HL-60 (cell line): ENCODE data around the gene SCAMP5.

Experiments used
- DNase-seq, 2 experiments: peaks; one replicate each; pipeline ENCODE4 v3.0.0-alpha.2; 2010 to 2020; ENCODE audit warnings: low read depth in 1 of 2, low spot score in 1 of 2
- H3K27ac ChIP-seq: fragments of 250-450 bp; sonication (Bioruptor Pico); replicated peaks from 2 replicates; pipeline ENCODE4 v1.5.1; 2020; ENCODE audit warnings: mild to moderate bottlenecking, moderate library complexity
- H3K27me3 ChIP-seq: fragments of 250-450 bp; sonication (Bioruptor Pico); 2 replicates; pipeline ENCODE4 v1.5.1; 2021; ENCODE audit warnings: mild to moderate bottlenecking, moderate library complexity; ENCODE audit not compliant: insufficient read depth, poor library complexity, severe bottlenecking
- H3K4me3 ChIP-seq: replicated peaks from 2 replicates; pipeline ENCODE4 v1.5.1; 2011; ENCODE audit warnings: mild to moderate bottlenecking, control low read depth, low read length; ENCODE audit not compliant: insufficient read depth
- GABPA ChIP-seq: IDR thresholded peaks from 2 replicates; pipeline ENCODE4 v1.6.1; 2012; ENCODE audit warnings: low read depth
- POLR2AphosphoS5 ChIP-seq: IDR thresholded peaks from 2 replicates; pipeline ENCODE4 v1.6.1; 2012; ENCODE audit warnings: low read depth
- SPI1 ChIP-seq: IDR thresholded peaks from 2 replicates; pipeline ENCODE4 v1.6.1; 2012; ENCODE audit warnings: low read depth, mild to moderate bottlenecking, borderline replicate concordance
- TF ChIP-seq, protein P1 (sequence below): IDR thresholded peaks from one replicate; pipeline ENCODE4 v1.5.1; 2011; ENCODE audit warnings: low read length, control low read depth, inconsistent platforms; ENCODE audit not compliant: insufficient read depth
- TF ChIP-seq, protein P2 (sequence below): IDR thresholded peaks from 2 replicates; pipeline ENCODE4 v1.6.1; 2012; ENCODE audit warnings: low read depth; ENCODE audit not compliant: insufficient replicate concordance

SCAMP5 gene

DNA sequence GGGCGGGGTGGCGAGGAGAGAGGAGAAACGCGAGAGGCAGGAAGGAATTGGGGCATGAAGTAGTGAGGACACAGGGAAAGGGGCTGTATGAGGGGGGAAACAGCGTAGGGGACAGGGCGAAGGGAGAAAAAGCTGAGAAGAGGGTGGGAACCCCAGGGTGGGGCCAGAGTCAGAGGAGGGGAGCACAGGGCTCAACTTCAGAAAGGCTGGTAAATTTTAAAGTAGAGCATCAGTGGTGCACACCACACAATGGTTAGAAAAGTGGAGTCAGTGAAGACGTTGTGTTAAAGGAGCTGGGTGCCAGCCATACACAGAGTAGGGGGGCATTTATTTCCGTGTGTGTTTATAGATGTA, 35.8 kb upstream of the SCAMP5 start:
- DNase-seq = no peak
- Histone ChIP-seq H3K27me3 (peaks cover 42% of the 10 kb centered on the region), H3K27ac (no peak overlapping the region), H3K4me3 (no peak overlapping the region)
- TF ChIP-seq GABPA = no peak
- no peak for TF ChIP-seq POLR2AphosphoS5
- TF ChIP-seq, protein P1, sequence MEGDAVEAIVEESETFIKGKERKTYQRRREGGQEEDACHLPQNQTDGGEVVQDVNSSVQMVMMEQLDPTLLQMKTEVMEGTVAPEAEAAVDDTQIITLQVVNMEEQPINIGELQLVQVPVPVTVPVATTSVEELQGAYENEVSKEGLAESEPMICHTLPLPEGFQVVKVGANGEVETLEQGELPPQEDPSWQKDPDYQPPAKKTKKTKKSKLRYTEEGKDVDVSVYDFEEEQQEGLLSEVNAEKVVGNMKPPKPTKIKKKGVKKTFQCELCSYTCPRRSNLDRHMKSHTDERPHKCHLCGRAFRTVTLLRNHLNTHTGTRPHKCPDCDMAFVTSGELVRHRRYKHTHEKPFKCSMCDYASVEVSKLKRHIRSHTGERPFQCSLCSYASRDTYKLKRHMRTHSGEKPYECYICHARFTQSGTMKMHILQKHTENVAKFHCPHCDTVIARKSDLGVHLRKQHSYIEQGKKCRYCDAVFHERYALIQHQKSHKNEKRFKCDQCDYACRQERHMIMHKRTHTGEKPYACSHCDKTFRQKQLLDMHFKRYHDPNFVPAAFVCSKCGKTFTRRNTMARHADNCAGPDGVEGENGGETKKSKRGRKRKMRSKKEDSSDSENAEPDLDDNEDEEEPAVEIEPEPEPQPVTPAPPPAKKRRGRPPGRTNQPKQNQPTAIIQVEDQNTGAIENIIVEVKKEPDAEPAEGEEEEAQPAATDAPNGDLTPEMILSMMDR = no peak
- no peak for TF ChIP-seq SPI1
- TF ChIP-seq, protein P2, sequence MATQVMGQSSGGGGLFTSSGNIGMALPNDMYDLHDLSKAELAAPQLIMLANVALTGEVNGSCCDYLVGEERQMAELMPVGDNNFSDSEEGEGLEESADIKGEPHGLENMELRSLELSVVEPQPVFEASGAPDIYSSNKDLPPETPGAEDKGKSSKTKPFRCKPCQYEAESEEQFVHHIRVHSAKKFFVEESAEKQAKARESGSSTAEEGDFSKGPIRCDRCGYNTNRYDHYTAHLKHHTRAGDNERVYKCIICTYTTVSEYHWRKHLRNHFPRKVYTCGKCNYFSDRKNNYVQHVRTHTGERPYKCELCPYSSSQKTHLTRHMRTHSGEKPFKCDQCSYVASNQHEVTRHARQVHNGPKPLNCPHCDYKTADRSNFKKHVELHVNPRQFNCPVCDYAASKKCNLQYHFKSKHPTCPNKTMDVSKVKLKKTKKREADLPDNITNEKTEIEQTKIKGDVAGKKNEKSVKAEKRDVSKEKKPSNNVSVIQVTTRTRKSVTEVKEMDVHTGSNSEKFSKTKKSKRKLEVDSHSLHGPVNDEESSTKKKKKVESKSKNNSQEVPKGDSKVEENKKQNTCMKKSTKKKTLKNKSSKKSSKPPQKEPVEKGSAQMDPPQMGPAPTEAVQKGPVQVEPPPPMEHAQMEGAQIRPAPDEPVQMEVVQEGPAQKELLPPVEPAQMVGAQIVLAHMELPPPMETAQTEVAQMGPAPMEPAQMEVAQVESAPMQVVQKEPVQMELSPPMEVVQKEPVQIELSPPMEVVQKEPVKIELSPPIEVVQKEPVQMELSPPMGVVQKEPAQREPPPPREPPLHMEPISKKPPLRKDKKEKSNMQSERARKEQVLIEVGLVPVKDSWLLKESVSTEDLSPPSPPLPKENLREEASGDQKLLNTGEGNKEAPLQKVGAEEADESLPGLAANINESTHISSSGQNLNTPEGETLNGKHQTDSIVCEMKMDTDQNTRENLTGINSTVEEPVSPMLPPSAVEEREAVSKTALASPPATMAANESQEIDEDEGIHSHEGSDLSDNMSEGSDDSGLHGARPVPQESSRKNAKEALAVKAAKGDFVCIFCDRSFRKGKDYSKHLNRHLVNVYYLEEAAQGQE = no peak

DNA sequence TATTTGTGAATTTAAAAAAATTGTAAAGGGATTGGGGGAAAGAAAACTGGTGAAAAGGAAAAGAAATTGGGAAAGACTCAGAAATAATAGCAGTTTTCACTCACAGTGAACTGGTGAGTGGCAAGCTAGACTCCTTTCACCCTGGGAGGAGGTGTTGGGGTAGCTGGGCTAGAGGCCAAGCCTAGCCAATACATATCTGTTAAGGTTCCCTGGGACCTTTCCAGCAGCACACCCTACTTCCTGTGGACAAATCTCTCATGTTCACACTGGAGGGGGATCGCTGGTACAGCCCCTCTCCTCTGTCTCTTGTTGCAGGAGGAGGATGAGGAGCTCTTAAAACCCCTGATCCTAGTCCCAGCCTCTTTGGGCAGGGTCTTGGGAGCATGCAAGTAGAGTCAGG, 35.1 kb upstream of the SCAMP5 start:
- Histone ChIP-seq H3K27ac (no peak overlapping the region), H3K4me3 (no peak overlapping the region), H3K27me3 (peaks cover 42% of the 10 kb centered on the region)
- no peak for TF ChIP-seq SPI1
- TF ChIP-seq GABPA = no peak
- TF ChIP-seq POLR2AphosphoS5 = no peak
- TF ChIP-seq, protein P1 = no peak
- TF ChIP-seq, protein P2 = no peak
- DNase-seq = no peak

- Histone ChIP-seq H3K27ac (no peak overlapping the region), H3K27me3 (peaks cover 42% of the 10 kb centered on the region), H3K4me3 (no peak overlapping the region)
- no peak for DNase-seq
- TF ChIP-seq POLR2AphosphoS5 (no peak), SPI1 (no peak)
Measured at GRCh38 chr15:74960995-74961588, 34.3 kb upstream of the SCAMP5 start.

DNA sequence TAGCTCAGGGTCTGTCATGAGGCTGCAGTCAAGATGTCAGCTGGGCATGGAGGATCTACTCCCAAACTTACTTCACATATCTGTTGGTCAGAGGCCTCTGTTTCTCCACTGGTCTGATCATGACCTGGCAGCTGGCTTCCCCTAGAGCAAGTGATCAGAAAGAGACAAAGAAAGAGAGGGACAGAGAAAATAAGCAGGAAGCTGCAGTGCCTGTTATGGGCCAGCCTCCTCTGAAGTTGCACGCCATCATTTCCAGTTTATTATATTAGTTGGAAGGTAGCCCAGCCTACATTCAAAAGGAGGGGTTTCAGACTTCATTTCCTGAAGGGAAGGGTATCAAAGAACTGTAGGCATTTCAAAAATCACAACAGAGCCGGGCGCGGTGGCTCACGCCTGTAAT, 33.7 kb upstream of the SCAMP5 start:
- DNase-seq = no peak
- H3K27me3 ChIP-seq = peaks cover 42% of the 10 kb centered on the region
- H3K27ac ChIP-seq = no peak overlapping the region
- H3K4me3 ChIP-seq = no peak overlapping the region
- no peak for TF ChIP-seq POLR2AphosphoS5
- TF ChIP-seq SPI1 = no peak
- TF ChIP-seq GABPA = no peak
- TF ChIP-seq, protein P2 = no peak
- TF ChIP-seq, protein P1 = no peak
